Measurements from ENCODE around the gene NHLH1. TPM values are rescaled to one million over a fixed set of nuclear protein-coding genes. Genes with fewer than 3 reads are reported as not detected.
A peak's percentile ranks its signal among the peaks of the same experiment; 100 is the strongest.

NHLH1 gene
- total RNA-seq (2014; rRNA removed; shearing (Covaris generic)) = not detected in 2 replicates
- polyA plus RNA-seq (2015; cell fraction: cytosol; rRNA removed) = 0.02 TPM in 1 of 2 replicates, not detected in the other
- polyA plus RNA-seq (2015; cell fraction: nucleus; rRNA removed) = 1.1 TPM in 1 of 2 replicates, not detected in the other

- DNase-seq (ENCODE audit: low read depth, low spot score) = no peak
- in situ Hi-C loops (cut with HindIII; ENCODE audit: low pct_unique_long_range_greater_than_20kb, low sequenced_read_pairs) = no loop called here
Observed at GRCh38 chr1:160366731-160367515, at the start of gene NHLH1. NHLH1 (plus strand) TSS chr1:160367071; CDS start chr1:160370732, 3,661 bp downstream.

- in situ Hi-C loops (cut with HindIII; ENCODE audit: low pct_unique_long_range_greater_than_20kb, low sequenced_read_pairs) = no loop called here
- DNase-seq (ENCODE audit: low read depth, low spot score) = no peak
Observed at GRCh38 chr1:160322831-160323230, 44.0 kb upstream of the NHLH1 start.

GRCh38 chr1:160325252-160325651, 41.6 kb upstream of the NHLH1 start:
- in situ Hi-C loops (cut with HindIII; ENCODE audit: low pct_unique_long_range_greater_than_20kb, low sequenced_read_pairs) = no loop called here

GRCh38 chr1:160326418-160326817, 40.5 kb upstream of the NHLH1 start:
- DNase-seq (ENCODE audit: low read depth, low spot score) = no peak
- in situ Hi-C loops (cut with HindIII; ENCODE audit: low pct_unique_long_range_greater_than_20kb, low sequenced_read_pairs) = no loop called here

More at GRCh38 chr1:160325252-160325651, 41.6 kb upstream of the NHLH1 start:
- DNase-seq (ENCODE audit: low read depth, low spot score) = no peak

- in situ Hi-C loops (cut with HindIII; ENCODE audit: low pct_unique_long_range_greater_than_20kb, low sequenced_read_pairs) = no loop called here
- DNase-seq (ENCODE audit: low read depth, low spot score) = no peak
Observed at GRCh38 chr1:160328184-160328583, 38.7 kb upstream of the NHLH1 start.

- in situ Hi-C loops (cut with HindIII; ENCODE audit: low pct_unique_long_range_greater_than_20kb, low sequenced_read_pairs) = no loop called here
- no peak for DNase-seq (ENCODE audit: low read depth, low spot score)
Observed at GRCh38 chr1:160330119-160330518, 36.8 kb upstream of the NHLH1 start.

- in situ Hi-C loops (cut with HindIII; ENCODE audit: low pct_unique_long_range_greater_than_20kb, low sequenced_read_pairs) = no loop called here
- no peak for DNase-seq (ENCODE audit: low read depth, low spot score)
Observed at GRCh38 chr1:160332516-160332915, 34.4 kb upstream of the NHLH1 start.

GRCh38 chr1:160338580-160338979, 28.3 kb upstream of the NHLH1 start:
- in situ Hi-C loops (cut with HindIII; ENCODE audit: low pct_unique_long_range_greater_than_20kb, low sequenced_read_pairs) = no loop called here
- DNase-seq (ENCODE audit: low read depth, low spot score) = no peak

GRCh38 chr1:160340146-160340545, 26.7 kb upstream of the NHLH1 start:
- in situ Hi-C loops (cut with HindIII; ENCODE audit: low pct_unique_long_range_greater_than_20kb, low sequenced_read_pairs) = no loop called here
- no peak for DNase-seq (ENCODE audit: low read depth, low spot score)

GRCh38 chr1:160340866-160341265, 26.0 kb upstream of the NHLH1 start:
- in situ Hi-C loops (cut with HindIII; ENCODE audit: low pct_unique_long_range_greater_than_20kb, low sequenced_read_pairs) = no loop called here
- DNase-seq (ENCODE audit: low read depth, low spot score) = no peak

- in situ Hi-C loops (cut with HindIII; ENCODE audit: low pct_unique_long_range_greater_than_20kb, low sequenced_read_pairs) = no loop called here
Observed at GRCh38 chr1:160342526-160342925, 24.3 kb upstream of the NHLH1 start.

GRCh38 chr1:160342953-160343869, 23.7 kb upstream of the NHLH1 start, which contains the start of the genes COPA and NCSTN:
COPA (minus strand) TSS chr1:160343250; CDS start chr1:160343170, 80 bp downstream.
NCSTN (plus strand) TSS chr1:160343383; CDS start chr1:160343397, 14 bp downstream.
- peak; percentile 96 for DNase-seq (ENCODE audit: low read depth, low spot score)
- in situ Hi-C loops (cut with HindIII; ENCODE audit: low pct_unique_long_range_greater_than_20kb, low sequenced_read_pairs) = no loop called here

More at GRCh38 chr1:160342526-160342925, 24.3 kb upstream of the NHLH1 start:
- no peak for DNase-seq (ENCODE audit: low read depth, low spot score)

- DNase-seq (ENCODE audit: low read depth, low spot score) = no peak
- in situ Hi-C loops (cut with HindIII; ENCODE audit: low pct_unique_long_range_greater_than_20kb, low sequenced_read_pairs) = no loop called here
Observed at GRCh38 chr1:160344241-160344640, 22.6 kb upstream of the NHLH1 start.

GRCh38 chr1:160344936-160345335, 21.9 kb upstream of the NHLH1 start:
- DNase-seq (ENCODE audit: low read depth, low spot score) = no peak
- in situ Hi-C loops (cut with HindIII; ENCODE audit: low pct_unique_long_range_greater_than_20kb, low sequenced_read_pairs) = no loop called here

- in situ Hi-C loops (cut with HindIII; ENCODE audit: low pct_unique_long_range_greater_than_20kb, low sequenced_read_pairs) = no loop called here
- DNase-seq (ENCODE audit: low read depth, low spot score) = no peak
Observed at GRCh38 chr1:160346463-160346862, 20.4 kb upstream of the NHLH1 start.

GRCh38 chr1:160346958-160347357, 19.9 kb upstream of the NHLH1 start:
- no peak for DNase-seq (ENCODE audit: low read depth, low spot score)
- in situ Hi-C loops (cut with HindIII; ENCODE audit: low pct_unique_long_range_greater_than_20kb, low sequenced_read_pairs) = no loop called here

GRCh38 chr1:160351629-160352028, 15.2 kb upstream of the NHLH1 start:
- in situ Hi-C loops (cut with HindIII; ENCODE audit: low pct_unique_long_range_greater_than_20kb, low sequenced_read_pairs) = no loop called here
- DNase-seq (ENCODE audit: low read depth, low spot score) = no peak

GRCh38 chr1:160352555-160352954, 14.3 kb upstream of the NHLH1 start:
- in situ Hi-C loops (cut with HindIII; ENCODE audit: low pct_unique_long_range_greater_than_20kb, low sequenced_read_pairs) = no loop called here
- no peak for DNase-seq (ENCODE audit: low read depth, low spot score)

Measured in SK-MEL-5 (cell line).